Body of pancreas (tissue), 4 donors: ENCODE results near the gene EXD3. TPM values are rescaled to one million over a fixed set of nuclear protein-coding genes. Genes with fewer than 3 reads are reported as not detected.

ENCODE experiments used
- ATAC-seq: fragments of 150-250 bp; one replicate; pipeline ENCODE4 v1.9.1; 2016
- DNase-seq, 4 donors: peaks; one replicate each; pipeline ENCODE4 v3.0.0-alpha.2; 2019
- H3K27ac ChIP-seq, 4 donors: fragments of 200-600 bp; sonication (generic); 1 replicate in 3 of 4; 2 replicates in 1 of 4; pipeline versions ENCODE4 v1.5.1 to v1.6.1; 2016 to 2019; ENCODE audit warnings: mild to moderate bottlenecking in 1 of 4, mixed read lengths in 1 of 4, moderate library complexity in 1 of 4
- H3K27me3 ChIP-seq, 2 donors: fragments of 200-600 bp; sonication (generic); one replicate each; pipeline ENCODE4 v1.6.0; 2016; ENCODE audit warnings: mild to moderate bottlenecking in 1 of 2
- H3K36me3 ChIP-seq, 2 donors: fragments of 200-600 bp; sonication (generic); replicated peaks in 1 of 2; 2 replicates each; pipeline ENCODE4 v1.5.1; 2016; ENCODE audit warnings: low read depth in 2 of 2; ENCODE audit not compliant: insufficient read depth in 1 of 2
- H3K4me1 ChIP-seq: fragments of 200-600 bp; sonication (generic); one replicate; pipeline ENCODE4 v1.6.0; 2016
- H3K4me3 ChIP-seq, 2 donors: fragments of 200-600 bp; sonication (generic); 1 replicate in 1 of 2; 2 replicates in 1 of 2; pipeline ENCODE4 v1.5.1; 2016 to 2019
- H3K9me3 ChIP-seq, 3 donors: fragments of 200-600 bp; sonication (generic); 1 replicate in 2 of 3; 2 replicates in 1 of 3; pipeline ENCODE4 v1.5.1; 2016
- CTCF ChIP-seq, 7 experiments: fragments of 450-650 bp in 4 of 7; fragments of 200-600 bp in 3 of 7; sonication (generic) in 3 of 7; IDR thresholded peaks; one replicate each; pipeline ENCODE4 v1.5.1; 2016 to 2019; ENCODE audit warnings: antibody characterized with exemption in 7 of 7
- POLR2A ChIP-seq, 3 donors: fragments of 450-650 bp; IDR thresholded peaks; one replicate each; pipeline ENCODE4 v1.6.1; 2016; ENCODE audit warnings: antibody characterized with exemption in 3 of 3, mild to moderate bottlenecking in 2 of 3
- WGBS, 2 donors: methylation state at CpG; one replicate each; pipeline ENCODE4 v1.1.5; 2017; 5-methylcytosine and 5-hydroxymethylcytosine counted together
- intact Hi-C: fragments of 100-400 bp; cut with DNase I; formaldehyde crosslinking; loops from one replicate; pipeline ENCODE4 v1.15.1; 2023
- total RNA-seq, 2 donors: library from RNA; depleted of rRNA; stranded (reverse); fragments of >200 nt; gene quantifications; one replicate each; pipeline ENCODE4 v1.1.0, GENCODE V29; 2016

The EXD3 gene
- total RNA-seq, 2 donors from 2014 or later, result 23.3 to 34.9 TPM

GRCh38 chr9:137302118-137302448 lies 120.9 kb downstream of the EXD3 start, which contains the start of gene NRARP:
Gene NRARP (minus strand): TSS chr9:137302271. CDS start chr9:137301928, 343 bp downstream.
- no peak for TF ChIP-seq CTCF (IDR thresholded peaks at IDR 0.05)
- TF ChIP-seq POLR2A (IDR thresholded peaks at IDR 0.05), result peak; percentile 55 to 81 (median 67)
- intact Hi-C loops, result no loop called here
- no peaks in the 10 kb centered on the region for H3K27me3 ChIP-seq
- H3K36me3 ChIP-seq, result no peaks in the 10 kb centered on the region
- ATAC-seq (peak; percentile 70), DNase-seq (peak; percentile 92 to 95 (median 92))
- H3K4me1 ChIP-seq, result peaks cover 85% of the 10 kb centered on the region
- H3K9me3 ChIP-seq, result no peaks in the 10 kb centered on the region
- H3K4me3 ChIP-seq, result peak within 1 kb of the TSS; percentile 43 to 54
- 1% methylated on average over 57 of the region's 60 CpGs; no CpG with 5 or more reads in 1 of the 2 donors for WGBS, 2 donors
- H3K27ac ChIP-seq, result peak within 1 kb of the TSS; percentile 88 to 99 (median 95)

- Histone ChIP-seq H3K9me3 (no peaks in the 10 kb centered on the region), H3K4me1 (peaks cover 85% of the 10 kb centered on the region), H3K4me3 (peak overlapping the region; percentile 43 to 54), H3K36me3 (no peaks in the 10 kb centered on the region), H3K27ac (peak overlapping the region; percentile 84 to 95 (median 90)), H3K27me3 (no peaks in the 10 kb centered on the region)
- intact Hi-C loops, result no loop called here
- WGBS, 2 donors, result 0% methylated on average over 111 of the region's 115 CpGs; no CpG with 5 or more reads in 1 of the 2 donors
- DNase-seq (peak; percentile 65 to 71 (median 68)), ATAC-seq (peak; percentile 38)
- TF ChIP-seq POLR2A (IDR thresholded peaks at IDR 0.05) (peak; percentile 18 to 34 (median 31)), CTCF (IDR thresholded peaks at IDR 0.05) (peak in 5 of 7 experiments; percentile 19 to 58 (median 35))
Observed at GRCh38 chr9:137301081-137301947, 121.6 kb downstream of the EXD3 start.

DNA sequence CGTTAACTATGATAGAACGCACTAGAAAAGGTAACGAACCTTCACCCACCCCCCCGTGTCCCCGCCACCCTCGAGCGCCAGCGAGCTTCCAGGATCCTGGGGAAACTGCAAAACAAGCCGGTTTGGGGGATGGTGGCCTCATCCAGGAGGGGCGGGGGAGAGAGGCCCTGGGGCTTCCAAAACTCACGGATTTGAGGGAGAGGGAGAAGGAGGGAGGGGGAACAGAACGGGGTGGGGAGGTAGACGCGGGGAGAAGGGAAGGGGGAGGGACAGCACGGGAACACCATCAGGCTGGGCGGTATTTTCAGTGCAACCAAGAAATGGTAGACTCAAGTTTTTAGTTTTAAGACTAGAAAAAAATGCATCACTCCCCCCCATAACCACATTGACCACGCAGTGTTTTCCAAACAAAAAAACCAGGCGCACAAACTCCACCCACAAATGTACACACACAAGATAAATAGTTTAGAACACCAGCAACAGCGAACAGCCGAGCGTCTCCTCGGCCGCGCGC lies 122.3 kb downstream of the EXD3 start:
- no peaks in the 10 kb centered on the region for H3K27me3 ChIP-seq
- intact Hi-C loops, result no loop called here
- 1 to 2% methylated on average over 19 to 25 of the region's 25 CpGs for WGBS, 2 donors

DNA sequence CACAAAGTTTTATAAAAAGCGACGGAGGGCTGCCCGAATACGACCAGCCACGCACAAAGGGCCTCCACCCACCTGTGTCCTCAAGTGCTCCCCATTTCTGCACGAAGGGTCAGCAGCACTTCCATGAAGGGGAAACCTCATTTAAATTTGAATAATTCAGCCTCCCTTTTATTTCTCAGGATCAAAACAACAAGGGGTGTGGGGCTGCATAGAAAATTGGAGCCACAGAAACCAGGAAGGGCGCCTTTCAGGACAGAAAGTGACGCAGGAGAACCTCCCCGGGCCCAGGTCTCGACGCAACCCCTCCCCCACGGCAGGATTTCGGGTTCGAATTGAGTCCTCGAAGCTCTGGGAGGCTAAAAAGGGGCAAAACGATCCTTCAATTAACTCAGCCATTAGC lies 123.0 kb downstream of the EXD3 start:
- peak overlapping the region in 3 of 4 donors; percentile 84 to 95 (median 91) for H3K27ac ChIP-seq
- H3K4me1 ChIP-seq, result peaks cover 79% of the 10 kb centered on the region
- no peaks in the 10 kb centered on the region for H3K36me3 ChIP-seq
- no peaks in the 10 kb centered on the region for H3K27me3 ChIP-seq
- peak overlapping the region in 1 of 2 donors; percentile 43 for H3K4me3 ChIP-seq
- no peaks in the 10 kb centered on the region for H3K9me3 ChIP-seq
- intact Hi-C loops, result no loop called here
- no peak for ATAC-seq
- 9 to 13% methylated on average over 16 of the region's 16 CpGs for WGBS, 2 donors
- TF ChIP-seq POLR2A (IDR thresholded peaks at IDR 0.05), result no peak
- no peak for TF ChIP-seq CTCF (IDR thresholded peaks at IDR 0.05)
- peak; percentile 56 to 77 (median 66) for DNase-seq

More for the DNA sequence above, 122.3 kb downstream of the EXD3 start:
- H3K27ac ChIP-seq, result peak overlapping the region; percentile 84 to 95 (median 90)
- ATAC-seq (no peak), DNase-seq (peak; percentile 36 to 53 (median 48))
- no peaks in the 10 kb centered on the region for H3K9me3 ChIP-seq
- H3K36me3 ChIP-seq, result no peaks in the 10 kb centered on the region
- peak overlapping the region; percentile 32 to 43 for H3K4me3 ChIP-seq
- no peak for TF ChIP-seq CTCF (IDR thresholded peaks at IDR 0.05)
- TF ChIP-seq POLR2A (IDR thresholded peaks at IDR 0.05), result no peak
- H3K4me1 ChIP-seq, result peaks cover 83% of the 10 kb centered on the region
